Calu3 (cell line): ENCODE data around the gene MEIS3. TPM values are rescaled to one million over a fixed set of nuclear protein-coding genes. Genes with fewer than 3 reads are reported as not detected.
A peak's percentile ranks its signal among the peaks of the same experiment; 100 is the strongest.

Experiments
- BruUV-seq: library from RNA; stranded (reverse); fragments of 400-500 nt; replicated peaks from 2 replicates; lab custom pipeline; 2021; lab: Mats Ljungman, UMichigan
- CTCF ChIA-PET: fragments of 300-600 bp; sonication (Branson Sonifier 250); formaldehyde crosslinking; loops from one replicate; lab custom pipeline; 2022; ENCODE audit warnings: antibody characterized with exemption; lab: Charles Lee
- DNase-seq: peaks from one replicate; pipeline ENCODE4 v3.0.0; 2022
- H3K27ac Mint-ChIP-seq: one replicate; pipeline ENCODE4 v1.8.0; 2022; ENCODE audit warnings: mixed read lengths; ENCODE audit not compliant: unreplicated experiment
- H3K27me3 Mint-ChIP-seq: one replicate; pipeline ENCODE4 v1.8.0; 2022; ENCODE audit warnings: mixed read lengths; ENCODE audit not compliant: unreplicated experiment
- H3K36me3 Mint-ChIP-seq: one replicate; pipeline ENCODE4 v1.8.0; 2022; ENCODE audit warnings: mild to moderate bottlenecking, moderate library complexity, mixed read lengths; ENCODE audit not compliant: insufficient read depth, unreplicated experiment
- H3K4me1 Mint-ChIP-seq: one replicate; pipeline ENCODE4 v1.8.0; 2022; ENCODE audit warnings: mild to moderate bottlenecking, low read depth, mixed read lengths; ENCODE audit not compliant: unreplicated experiment
- H3K4me3 Mint-ChIP-seq: one replicate; pipeline ENCODE4 v1.8.0; 2022; ENCODE audit warnings: mild to moderate bottlenecking, low read depth, moderate library complexity, mixed read lengths; ENCODE audit not compliant: unreplicated experiment
- H3K9me3 Mint-ChIP-seq: one replicate; pipeline ENCODE4 v1.8.0; 2022; ENCODE audit warnings: low read depth, mixed read lengths; ENCODE audit not compliant: unreplicated experiment
- intact Hi-C: fragments of 100-400 bp; cut with micrococcal nuclease; formaldehyde crosslinking; loops from one replicate; pipeline ENCODE4 v1.10.0; 2022; ENCODE audit not compliant: unreplicated experiment
- total RNA-seq: library from RNA; stranded (reverse); gene quantifications from 2 replicates; pipeline ENCODE4 v1.2.3, GENCODE V29; 2022
- TF ChIP-seq, protein P1 (sequence below): fragments of 200-600 bp; IDR thresholded peaks from one replicate; pipeline ENCODE4 v1.8.0; 2022; ENCODE audit warnings: antibody characterized with exemption; ENCODE audit not compliant: unreplicated experiment

Gene MEIS3
- total RNA-seq, 1 experiment from 2014 or later, result 0.87 TPM

DNA sequence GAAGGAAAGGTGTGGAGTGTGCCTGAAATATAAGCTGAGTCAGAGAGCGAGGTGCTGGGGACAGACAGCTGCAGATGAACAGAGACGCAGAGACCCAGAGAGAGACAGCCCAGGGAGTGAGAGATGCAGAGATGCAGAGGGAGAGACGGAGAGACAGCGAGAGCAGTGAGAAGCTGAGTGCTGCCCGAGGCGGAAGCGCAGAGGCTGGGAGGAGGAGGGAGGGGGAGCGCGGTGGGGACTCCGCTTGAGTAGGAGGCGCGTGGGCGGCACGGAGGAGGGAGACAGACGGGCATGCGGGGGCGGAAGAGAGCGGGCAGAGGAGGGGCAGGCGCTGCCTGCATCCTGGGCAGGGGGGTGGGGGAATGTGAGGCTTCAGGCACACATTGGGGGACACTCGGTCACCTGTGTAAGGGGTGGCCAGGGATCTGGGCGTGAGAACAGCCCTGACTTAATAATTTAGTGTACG lies 26.6 kb upstream of the MEIS3 start:
- Mint-ChIP-seq H3K36me3 (no peaks in the 10 kb centered on the region), H3K9me3 (no peaks in the 10 kb centered on the region), H3K27me3 (peaks cover 100% of the 10 kb centered on the region), H3K4me3 (peak overlapping the region; percentile 36), H3K4me1 (peaks cover 13% of the 10 kb centered on the region), H3K27ac (no peak overlapping the region)
- TF ChIP-seq, protein P1, sequence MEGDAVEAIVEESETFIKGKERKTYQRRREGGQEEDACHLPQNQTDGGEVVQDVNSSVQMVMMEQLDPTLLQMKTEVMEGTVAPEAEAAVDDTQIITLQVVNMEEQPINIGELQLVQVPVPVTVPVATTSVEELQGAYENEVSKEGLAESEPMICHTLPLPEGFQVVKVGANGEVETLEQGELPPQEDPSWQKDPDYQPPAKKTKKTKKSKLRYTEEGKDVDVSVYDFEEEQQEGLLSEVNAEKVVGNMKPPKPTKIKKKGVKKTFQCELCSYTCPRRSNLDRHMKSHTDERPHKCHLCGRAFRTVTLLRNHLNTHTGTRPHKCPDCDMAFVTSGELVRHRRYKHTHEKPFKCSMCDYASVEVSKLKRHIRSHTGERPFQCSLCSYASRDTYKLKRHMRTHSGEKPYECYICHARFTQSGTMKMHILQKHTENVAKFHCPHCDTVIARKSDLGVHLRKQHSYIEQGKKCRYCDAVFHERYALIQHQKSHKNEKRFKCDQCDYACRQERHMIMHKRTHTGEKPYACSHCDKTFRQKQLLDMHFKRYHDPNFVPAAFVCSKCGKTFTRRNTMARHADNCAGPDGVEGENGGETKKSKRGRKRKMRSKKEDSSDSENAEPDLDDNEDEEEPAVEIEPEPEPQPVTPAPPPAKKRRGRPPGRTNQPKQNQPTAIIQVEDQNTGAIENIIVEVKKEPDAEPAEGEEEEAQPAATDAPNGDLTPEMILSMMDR, result no peak
- BruUV-seq, result no TSS peak
- intact Hi-C loops, result no loop called here
- peak; percentile 65 for DNase-seq
- CTCF ChIA-PET, result interaction anchor here (0.6 to 1.4 kb wide), 4 partner anchors 9 to 332 kb away, joined by 3 to 11 read pairs (median 4); partner anchors contain the start of gene KPTN

DNA sequence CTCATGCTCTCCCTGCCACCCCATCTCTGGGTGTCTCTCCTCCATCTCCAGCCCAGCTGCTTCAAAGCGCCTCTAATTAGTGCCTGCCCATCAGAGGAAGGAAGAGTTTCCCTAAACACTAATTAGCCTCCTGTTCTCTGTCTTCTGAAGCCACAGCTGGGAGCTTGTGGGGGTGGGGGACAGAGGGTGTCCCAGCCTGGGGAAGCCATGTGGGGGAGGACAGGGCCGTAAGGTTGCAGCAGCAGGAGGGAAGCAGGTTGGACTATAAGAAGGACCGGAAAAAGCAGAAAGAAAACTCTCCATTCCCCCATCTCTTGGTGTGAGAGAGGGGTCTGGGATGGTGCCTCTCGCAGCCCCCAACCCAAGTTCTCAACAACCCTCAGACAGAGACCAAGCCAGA lies 26.2 kb upstream of the MEIS3 start:
- no peaks in the 10 kb centered on the region for H3K9me3 Mint-ChIP-seq
- intact Hi-C loops, result no loop called here
- no peak overlapping the region for H3K27ac Mint-ChIP-seq
- no TSS peak for BruUV-seq
- peak overlapping the region; percentile 36 for H3K4me3 Mint-ChIP-seq
- CTCF ChIA-PET, result interaction anchor here (0.6 to 1.4 kb wide), 3 partner anchors 9 to 332 kb away, joined by 3 to 11 read pairs (median 3); no protein-coding TSS in a partner anchor
- DNase-seq, result no peak
- TF ChIP-seq, protein P1, result no peak
- no peaks in the 10 kb centered on the region for H3K36me3 Mint-ChIP-seq
- peaks cover 100% of the 10 kb centered on the region for H3K27me3 Mint-ChIP-seq
- H3K4me1 Mint-ChIP-seq, result peaks cover 13% of the 10 kb centered on the region

DNA sequence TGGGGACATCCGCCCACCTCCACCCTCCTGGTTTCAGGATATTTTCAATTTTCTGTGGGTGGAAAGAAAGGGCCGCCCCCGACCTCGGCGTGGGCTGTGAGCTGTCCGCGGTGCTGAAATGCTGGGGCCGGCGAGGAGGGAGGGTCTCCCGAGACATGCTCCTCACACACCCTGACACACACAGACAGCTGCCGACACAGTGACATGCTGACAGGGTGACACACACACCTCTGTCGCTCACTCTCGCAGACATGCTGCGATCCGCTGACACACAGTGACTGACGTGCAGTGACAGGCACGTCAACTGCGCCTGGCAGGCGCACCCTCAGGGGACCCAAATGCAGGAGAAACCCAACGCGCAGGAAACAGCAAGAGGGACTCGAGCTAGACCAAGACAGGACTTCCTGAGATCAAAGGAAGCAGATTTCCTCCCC lies 25.1 kb upstream of the MEIS3 start:
- DNase-seq, result no peak
- Mint-ChIP-seq H3K9me3 (no peaks in the 10 kb centered on the region), H3K4me1 (peaks cover 13% of the 10 kb centered on the region), H3K4me3 (no peak overlapping the region), H3K36me3 (no peaks in the 10 kb centered on the region), H3K27me3 (peaks cover 100% of the 10 kb centered on the region), H3K27ac (no peak overlapping the region)
- CTCF ChIA-PET, result no interaction called here
- TF ChIP-seq, protein P1, result no peak
- BruUV-seq, result no TSS peak
- intact Hi-C loops, result no loop called here

DNA sequence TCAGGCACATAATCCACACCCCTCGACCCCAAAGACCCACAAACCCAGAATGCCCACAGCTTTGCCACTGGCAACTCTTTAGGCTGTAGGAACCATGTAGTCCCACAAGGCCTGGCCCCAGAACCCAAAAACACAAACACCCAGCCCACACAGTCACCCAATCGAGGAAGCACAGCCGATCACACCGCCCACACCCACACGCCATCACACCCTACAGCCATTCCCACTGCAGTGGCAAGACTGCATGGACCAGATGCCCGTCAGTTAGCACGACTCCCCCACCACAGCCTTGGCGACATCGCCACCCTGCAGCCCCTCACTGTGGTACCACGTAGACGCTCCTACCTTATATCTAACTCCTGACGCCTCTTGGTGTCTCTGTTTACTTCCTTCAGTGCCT lies 24.0 kb upstream of the MEIS3 start:
- CTCF ChIA-PET, result no interaction called here
- Mint-ChIP-seq H3K4me1 (peaks cover 13% of the 10 kb centered on the region), H3K4me3 (no peak overlapping the region), H3K9me3 (no peaks in the 10 kb centered on the region), H3K27ac (no peak overlapping the region), H3K36me3 (no peaks in the 10 kb centered on the region), H3K27me3 (peaks cover 100% of the 10 kb centered on the region)
- no TSS peak for BruUV-seq
- TF ChIP-seq, protein P1, result no peak
- no peak for DNase-seq
- intact Hi-C loops, result no loop called here
